NCI-H82 (cell line): ENCODE measurements around the gene SHC1.

Experiments used
- DNase-seq: peaks from one replicate; lab custom pipeline; 2025; lab: John Stamatoyannopoulos, UW

Gene SHC1

DNA sequence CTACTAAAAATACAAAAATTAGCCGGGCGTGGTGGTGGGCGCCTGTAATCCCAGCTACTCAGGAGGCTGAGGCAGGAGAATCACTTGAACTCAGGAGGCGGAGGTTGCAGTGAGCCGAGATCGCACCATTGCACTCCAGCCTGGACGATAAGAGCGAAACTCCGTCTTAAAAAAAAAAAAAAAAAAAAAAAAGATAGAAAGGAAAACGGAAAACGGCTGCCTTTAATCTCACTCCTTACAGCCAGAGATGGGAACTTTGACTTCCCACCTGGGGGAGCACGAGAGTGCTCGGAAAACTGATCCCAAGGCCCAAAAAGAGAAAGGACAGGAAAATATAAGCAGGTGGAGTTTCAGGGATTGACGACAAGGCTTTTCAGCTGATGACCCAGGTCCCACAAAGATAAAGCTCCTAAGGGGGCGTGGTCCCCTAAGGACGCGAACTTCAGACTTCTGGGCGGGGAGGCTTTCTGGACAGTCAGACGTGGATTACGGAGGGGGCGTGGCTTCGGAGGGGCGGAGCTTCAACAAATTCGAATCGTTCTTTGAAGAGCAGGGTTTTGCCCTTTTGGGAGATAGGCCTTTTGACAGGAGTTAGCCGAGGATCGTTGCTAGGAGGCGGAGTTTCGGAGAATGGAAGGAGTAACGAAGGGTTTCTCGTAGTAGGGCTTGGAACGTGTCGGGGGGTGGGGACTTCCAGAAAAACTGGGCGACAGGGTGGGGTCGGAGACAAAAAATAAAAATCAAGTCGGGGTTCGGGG is 3.0 kb upstream of the SHC1 start:
- DNase-seq = peak; percentile 99

DNA sequence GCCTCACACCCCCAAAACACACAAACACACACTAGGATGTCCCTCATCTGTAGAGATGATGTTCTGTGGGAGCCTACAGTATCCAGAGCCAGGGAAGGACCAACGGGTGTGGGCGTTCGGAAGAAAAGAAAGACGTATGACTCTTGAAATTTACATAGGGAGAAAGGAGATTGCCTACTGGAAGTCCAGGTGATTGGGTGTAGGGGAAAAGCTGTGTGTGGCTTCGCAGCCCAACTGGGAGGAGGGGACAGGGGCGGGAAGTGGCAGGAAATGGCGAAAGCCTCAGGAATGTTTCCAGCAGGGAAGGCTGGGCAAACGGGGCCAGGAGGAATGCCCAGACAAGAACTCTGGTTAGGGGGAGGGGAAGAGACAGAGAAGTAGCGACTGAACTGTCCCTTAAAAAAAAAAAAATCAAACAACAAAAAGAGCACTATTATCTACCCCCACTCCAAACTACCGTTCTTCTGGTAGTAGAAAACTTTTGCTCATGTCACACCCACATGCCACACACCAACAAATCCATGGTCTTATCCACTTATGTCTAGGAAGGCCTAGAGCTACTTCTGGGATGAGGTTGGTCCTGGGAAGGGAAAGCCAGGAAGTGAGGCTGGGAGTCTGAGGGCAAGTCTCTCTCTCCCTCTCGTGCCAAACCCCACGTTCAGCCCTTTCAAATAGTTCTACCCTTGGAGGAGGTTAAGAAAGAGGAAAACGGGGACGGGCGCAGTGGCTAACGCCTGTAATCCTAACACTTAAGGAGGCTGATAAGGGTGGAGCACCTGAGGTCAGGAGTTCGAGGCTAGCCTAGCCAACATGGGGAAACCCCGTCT is 2.2 kb upstream of the SHC1 start:
- peak; percentile 52 for DNase-seq

DNA sequence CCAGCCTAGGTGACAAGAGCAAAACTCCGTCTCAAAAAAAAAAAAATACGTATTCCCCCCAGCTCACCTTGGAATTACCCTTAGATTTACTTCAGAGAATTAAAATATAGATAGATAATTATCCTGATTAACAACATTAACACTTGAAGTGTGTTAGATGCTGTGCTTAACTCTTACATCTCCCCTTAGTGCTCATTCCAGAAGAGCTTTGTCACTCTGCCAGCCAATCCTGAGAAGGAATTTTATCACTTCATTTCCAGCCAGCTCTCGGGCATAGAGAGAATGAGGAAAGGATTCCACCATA is 1.6 kb upstream of the SHC1 start:
- no peak for DNase-seq

DNA sequence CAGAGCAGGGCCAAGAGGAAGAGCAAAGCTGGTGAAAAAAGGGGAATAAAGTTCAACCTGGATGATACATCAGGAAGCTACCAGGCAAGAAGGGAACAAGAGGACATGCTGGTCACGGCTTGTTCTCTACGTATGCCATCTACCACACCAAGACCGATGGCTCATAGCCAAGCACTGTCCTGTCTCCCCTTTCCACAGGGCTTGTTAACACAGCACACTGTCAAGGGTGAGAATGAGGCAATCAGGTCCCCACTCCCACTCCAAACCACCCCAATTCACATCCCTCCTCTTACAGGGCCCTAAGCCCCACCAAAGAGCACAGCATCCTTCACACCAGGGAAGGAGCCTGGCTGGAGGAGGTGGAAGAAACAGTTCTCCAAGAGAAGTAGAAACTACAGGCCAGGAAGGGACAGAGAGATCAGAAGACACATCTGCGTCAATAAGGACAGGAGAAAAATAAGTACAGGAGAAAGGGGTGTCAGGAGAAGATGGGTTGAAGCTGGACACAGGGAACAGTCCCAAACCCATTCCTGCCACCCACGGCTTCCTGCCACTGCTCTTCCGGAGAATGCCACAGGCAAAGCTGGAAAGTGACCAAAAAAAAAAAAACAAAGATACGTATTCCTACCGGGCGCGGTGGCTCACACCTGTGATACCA is 923 bp upstream of the SHC1 start:
- no peak for DNase-seq

DNA sequence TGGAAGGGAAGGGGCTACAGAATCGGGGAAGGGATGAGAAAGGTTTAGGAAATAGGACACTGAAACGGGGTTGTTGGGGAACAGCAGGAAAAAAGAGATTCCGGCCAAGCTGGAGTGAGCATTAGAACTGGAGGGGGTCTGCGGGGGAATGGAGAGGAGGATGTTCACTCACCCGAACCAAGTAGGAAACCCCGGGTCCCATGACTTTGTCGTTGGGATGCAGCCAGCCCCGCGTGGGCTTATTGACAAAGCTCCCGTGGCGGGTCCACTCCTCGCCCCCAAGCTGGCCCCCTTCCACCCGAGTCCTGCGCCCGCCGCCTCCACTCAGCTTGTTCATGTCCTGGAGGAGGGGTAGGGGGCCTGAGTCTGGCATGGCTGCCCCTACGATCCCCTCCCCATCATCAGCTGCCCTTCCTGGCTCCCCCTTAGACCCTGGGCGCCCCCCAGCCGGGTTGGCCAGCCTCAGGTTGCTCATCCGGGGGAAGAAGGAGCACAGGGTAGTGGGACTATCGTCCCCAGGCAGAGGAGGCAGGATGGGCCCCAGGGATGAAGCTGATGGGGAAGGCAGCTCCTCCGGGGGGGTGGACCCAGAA is 591 bp downstream of the SHC1 start:
- DNase-seq = no peak

DNA sequence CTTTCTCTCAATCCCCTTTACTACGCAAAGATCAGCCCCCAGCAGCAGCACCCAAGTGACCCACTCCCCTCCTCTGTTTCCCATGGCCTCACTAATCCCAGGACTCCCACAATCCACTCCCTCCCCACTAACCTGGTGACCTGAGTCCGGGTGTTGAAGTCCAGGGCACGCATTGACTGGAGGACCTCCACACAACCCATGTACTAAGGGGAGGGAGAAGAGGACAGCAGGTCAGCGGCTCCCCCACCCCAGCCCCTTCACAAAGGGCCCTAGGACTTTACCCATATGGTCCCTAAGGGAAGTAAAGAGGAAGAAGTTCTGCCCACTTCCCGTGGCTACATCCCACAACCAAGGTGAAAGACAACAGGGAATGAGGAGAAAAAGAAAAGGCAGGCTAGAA is 1.3 kb downstream of the SHC1 start:
- DNase-seq = no peak

DNA sequence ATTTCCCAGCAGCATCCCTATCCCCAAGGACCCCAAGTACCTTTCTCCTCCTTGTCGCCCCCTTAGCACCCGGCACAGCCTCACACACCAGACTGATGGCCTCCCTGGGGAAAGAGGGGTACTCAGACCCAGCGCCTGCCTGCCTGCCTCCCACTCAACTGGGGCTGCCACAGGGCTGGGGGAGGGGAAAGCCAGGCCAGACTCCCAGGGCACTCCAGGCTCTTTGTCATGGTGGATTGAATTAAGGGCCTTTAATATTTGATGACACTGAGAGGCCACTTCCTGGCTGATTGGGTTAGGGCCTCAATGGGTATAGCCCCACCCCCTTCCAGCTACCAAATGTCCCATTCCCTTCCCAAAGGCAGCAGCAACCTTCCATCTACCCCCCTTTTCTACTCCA is 1.8 kb downstream of the SHC1 start:
- no peak for DNase-seq

DNA sequence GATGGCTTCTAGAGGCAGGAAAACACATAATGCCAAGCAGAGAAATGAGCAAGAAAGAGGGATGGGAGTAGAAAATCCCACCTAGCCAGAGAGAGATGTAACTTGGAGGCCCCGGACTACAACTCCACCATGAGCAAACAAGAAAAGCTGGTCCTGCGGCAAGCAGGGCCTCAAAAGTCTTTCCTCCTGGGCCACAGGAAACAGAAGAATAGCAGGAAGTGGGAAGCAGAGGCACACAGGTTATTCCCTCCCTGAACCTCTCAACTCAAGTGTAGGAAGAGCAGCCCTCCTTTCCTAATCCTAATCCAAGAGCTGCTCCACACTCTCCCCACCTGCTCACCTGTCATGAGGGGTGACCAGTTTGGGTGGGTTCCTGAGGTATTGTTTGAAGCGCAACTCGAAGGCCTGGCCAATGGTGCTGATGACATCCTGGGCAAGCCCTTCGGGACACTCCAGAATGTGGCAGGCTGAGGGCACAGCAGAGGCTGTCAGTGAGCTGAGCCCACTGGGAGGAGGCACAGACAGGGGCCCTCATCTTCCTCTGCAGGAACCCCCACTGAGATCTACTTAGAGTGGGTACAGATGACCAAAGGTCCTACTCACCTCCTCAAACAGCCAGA is 3.1 kb downstream of the SHC1 start:
- no peak for DNase-seq

DNA sequence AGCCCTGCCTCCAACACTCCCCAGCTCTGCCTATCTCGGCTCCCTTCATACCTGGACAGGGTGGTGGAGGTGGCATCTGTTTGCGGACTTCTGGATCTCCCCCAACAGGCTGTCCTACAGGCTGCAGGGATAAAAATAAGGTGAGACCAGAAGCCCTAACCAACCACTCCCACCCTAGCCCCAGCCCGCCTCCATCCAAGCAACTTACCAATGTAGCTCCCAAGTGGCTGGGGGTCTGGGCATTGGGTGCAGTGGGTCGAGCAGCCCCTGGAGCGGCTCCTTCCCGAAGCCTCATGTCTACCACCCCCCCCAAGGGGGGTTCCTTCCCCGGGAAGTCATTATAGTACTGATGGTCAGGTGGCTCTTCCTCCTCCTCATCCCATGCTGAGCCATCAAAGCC is 4.4 kb downstream of the SHC1 start:
- DNase-seq = no peak

DNA sequence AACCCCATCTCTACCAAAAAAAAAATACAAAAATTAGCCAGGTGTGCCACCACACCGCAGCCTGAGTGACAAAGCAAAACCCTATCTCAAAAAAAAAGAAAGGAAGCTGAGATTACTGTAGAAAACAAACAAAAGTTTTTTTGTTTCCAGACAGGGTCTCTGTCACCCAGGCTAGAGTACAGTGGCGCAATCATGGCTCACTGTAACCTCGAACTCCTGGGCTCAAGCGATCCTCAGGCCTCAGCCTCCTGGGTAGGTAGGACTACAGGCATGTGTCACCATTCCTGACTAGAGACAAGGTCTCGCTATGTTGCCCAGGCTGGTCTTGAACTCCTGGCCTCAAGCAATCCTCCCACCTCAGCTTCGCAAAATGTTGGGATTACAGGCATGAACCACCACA is 6.2 kb downstream of the SHC1 start:
- DNase-seq = no peak

DNA sequence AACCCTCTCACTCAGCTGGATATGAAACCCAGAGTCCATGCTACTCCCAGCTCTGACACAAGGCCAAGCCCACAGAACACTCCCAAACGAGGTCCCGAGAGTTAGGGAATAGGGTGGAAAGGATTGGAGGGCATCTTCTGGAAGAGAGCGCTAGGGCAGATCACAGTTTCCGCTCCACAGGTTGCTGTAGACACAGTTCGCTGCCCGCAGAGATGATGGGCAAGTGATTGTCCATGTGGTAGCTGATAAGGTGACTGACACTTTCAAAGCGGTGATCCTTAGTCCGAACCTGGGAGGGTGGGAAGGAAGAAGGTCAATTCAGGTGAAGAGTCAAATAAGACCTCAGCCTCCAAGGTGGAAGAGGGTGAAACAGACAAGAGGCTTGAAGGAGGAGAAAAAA is 6.9 kb downstream of the SHC1 start:
- DNase-seq = no peak

DNA sequence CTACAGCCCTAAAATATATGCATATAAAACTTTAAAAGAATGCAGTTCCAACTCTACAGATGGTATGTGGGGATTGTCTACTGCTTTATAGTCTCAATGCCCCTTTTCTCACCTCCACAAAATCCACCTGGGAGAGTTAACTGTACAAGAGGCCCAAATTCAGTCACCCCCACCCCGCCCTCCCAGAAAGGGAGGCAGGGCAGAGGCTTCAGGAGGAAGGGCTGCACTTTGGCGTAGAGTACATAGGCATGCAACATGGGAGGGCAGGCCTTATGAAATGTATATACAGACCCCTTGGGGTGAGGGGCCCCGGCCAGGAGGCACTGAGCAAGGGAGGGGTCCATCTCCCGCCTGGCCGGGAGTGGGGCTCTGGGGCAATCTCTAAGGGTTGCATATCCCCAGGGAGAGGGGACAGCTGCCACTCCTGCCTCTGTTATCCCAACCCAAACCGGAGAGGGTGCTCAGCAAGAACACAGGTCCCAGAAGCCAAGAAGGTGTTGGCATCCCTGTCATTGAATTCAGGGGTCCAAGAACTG is 7.7 kb downstream of the SHC1 start:
- no peak for DNase-seq

DNA sequence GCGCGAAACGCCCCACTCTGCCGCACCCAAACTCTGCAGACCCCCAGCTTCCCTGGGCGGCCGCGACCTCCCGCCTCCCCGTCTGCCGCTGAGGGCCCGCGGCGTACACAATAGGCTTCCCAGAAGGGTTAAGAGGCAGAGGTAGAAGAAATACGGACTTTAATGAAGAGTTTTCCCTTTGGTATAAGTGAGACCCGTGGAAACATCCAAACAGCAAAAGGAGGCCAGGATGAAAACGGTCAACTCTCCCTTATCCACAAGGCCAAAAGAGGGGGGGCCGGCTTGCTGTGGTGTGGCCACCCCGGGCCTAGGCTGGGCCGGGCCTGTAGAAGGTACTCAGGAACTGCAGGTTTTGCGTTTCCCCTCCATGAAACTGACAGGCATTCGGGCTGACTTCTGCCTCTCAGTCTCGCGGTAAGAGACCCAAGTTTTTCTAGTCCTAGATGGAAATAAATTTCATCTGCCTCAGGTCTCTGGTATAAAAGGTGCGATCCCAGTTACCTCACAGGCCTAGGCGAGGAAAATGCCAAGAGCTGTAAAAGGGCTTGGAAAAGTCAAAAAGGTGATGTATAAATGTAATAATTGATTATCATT is 8.3 kb downstream of the SHC1 start:
- peak; percentile 65 for DNase-seq

DNA sequence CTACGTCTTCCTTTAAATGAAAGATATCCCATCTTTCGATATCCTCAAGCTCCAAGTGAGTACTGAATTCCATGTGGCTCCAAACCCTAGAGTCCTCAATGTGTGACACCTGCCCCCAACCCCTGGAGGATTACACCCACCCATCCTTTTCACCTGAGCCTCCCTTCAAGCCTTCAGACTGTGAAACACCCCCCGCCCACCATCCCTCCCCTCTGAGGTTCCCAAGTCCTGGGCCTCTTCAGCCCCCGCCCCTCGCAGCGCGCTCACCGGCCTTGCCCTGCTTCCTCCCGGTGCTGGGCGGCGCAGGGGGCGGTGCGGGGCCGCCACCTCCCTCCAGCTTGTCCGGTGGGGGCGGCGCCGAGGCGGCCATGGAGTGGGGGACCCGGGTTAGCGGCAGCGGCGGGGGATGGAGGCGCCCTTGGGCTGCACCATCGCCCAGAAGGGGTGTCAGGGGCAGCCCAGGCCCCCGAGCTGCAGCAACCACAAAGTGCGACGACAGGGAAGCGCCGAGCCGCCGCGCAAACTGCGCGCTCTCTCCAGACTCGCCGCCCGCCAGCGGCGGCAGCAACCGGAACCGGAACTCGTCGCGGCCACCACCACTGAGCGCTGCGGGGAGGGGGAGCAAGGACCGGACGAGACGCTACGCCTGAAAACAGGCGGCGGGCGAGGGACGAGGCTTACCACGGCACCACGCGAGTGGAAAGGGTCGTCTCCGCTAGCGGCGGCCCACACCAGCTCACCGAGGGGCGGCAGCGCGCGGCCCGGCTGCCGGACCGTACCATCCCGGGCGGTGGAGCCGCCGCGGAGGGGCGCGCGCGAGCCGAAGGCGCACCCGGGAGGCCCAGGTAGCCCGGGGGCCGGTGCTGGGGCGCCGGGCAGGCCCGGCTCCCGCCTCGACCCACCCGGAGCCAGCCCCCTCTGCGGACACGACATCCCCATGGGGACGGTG is 9.1 kb downstream of the SHC1 start, which contains the start of gene PYGO2:
Gene PYGO2, minus strand, starts transcription at position 576 of the 949 bp plus-strand sequence. Its CDS starts 206 bp downstream, at position 370.
- peak; percentile 89 for DNase-seq

DNA sequence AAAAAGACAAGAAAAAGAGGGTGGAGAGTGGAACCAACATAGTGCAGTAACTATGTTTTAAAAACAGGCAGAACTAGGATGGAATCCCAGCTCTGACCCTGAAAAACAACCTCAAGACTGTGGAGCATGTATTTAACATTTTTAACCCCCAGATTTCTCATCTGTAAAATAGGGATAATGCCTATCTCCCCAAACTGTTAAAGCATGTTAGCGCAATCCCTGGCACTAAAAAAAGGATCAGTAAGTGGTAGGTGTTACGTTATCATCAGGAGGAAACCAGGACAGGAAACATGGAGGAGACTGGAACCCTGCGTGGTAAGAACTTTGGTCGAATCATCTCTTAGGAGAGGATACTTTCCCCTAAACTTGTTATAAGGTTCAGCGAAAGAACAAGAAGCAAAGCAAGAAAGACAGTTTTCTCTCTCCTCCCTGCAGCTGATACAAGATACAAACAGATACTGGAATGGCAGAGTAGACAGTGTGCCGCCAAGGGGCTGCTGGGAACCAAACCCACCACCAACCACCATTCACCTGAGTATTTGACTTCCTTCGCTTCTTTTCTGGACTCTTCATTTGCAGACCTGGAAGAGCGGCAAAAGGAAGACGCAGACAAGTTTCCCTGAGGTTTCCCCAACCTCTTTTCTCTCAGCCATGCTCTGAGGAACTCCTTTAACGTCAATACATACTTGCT is 10.0 kb downstream of the SHC1 start:
- DNase-seq = no peak

DNA sequence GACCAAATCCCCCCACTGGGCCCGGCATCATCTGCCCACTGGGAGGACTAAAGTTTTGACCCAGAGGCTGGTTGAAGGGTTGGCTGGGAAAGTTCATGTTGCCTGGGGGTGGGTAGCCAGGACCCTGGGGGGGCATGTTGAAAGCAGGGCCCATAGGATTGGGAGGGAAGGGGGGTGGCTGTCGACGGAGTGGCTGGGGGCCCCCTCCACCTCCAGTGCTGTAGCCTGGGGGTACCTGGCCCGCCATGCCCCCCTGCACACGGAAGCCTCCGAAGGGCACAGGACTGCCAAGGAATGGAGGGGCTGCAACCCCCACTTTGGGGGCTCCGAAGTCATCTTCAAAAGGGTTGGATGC is 11.1 kb downstream of the SHC1 start:
- DNase-seq = no peak

DNA sequence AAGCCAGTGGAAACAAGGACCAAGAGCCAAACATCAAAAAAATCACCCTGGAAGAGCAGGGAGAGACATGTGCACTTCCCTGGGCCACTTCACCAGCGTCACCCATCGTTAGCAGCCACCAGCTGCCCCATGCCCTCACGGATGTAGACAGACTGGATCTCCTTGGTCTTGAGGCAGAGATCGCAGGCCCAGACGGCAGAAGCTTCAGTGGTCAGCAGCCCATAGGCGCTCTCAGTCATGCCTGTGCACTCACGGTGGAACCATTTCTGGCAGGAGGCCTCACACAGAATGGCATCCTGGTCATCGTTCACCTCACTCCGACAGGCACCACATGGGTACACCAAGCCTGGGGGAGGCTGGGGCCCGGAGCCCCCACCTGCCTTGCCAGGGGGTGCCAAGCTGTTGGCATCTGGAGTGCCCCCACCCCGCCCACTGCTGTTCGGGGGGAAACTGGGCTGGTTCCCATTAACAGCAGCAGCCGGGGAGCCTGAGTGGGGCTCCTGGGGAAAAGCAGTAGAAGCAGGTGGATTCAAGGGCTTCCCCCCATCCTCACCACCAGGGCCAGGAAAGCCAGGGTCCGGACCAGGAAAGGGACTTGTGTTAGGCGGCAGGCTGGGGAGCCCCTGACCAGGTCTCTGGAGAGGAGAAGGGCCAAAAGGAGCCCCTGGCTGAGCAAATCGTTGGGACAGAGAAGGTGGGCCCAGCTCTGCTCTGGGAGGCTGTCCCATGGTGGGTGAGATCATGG is 11.7 kb downstream of the SHC1 start:
- no peak for DNase-seq

DNA sequence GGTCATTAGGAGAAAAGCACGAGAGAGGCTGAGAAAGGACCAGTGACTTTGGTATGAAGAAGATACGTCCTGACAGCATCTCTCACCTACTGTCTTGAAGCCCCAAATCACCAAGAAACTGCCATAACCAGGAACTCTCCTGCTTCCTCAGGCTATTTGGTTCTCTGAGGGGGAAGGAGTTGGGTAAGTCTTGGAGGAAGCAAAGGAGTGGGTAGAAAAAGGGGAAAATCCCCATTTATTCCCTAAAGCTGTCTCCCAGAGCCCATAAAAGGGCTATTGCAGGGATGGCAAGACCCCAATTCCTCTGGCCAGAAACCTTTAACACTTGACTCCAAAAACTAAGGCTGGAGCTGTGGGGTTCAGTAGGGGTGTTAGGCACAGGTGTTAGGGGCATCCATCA is 12.5 kb downstream of the SHC1 start:
- DNase-seq = no peak

DNA sequence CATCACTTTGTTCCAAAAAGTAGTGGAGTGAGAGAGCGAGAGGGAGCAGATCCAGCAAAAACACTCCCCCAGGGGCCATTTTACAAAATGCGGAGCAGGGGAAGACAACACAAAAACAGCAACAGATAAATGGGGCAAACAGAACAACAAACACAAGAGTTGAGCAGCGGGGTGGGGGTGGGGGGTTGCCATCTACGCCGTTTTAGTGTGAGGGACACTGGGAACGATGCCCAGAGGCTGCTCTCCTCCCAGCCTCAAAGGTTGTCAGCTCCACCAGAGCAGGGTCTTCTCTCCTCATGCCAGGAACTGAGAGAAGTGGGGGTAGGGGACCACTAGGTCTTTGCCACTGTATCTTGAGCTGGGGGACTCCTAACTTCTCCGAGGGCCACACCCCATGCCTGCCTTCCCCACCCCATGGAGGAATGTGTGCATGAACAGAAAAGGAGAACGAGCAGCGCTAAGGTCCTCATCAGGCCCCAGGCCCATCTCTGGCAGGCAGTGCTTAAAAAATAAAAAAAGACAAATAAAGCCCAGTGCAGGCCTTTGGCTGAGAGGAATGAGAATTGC is 13.4 kb downstream of the SHC1 start:
- DNase-seq = no peak
